IMR-90 (cell line): ENCODE results near the gene PLP1. TPM values are rescaled to one million over a fixed set of nuclear protein-coding genes. Genes with fewer than 3 reads are reported as not detected.

ENCODE experiments used
- ATAC-seq: fragments of 200-7000 bp; cut with Tn5 transposase; 2 replicates; pipeline ENCODE4 v1.9.1; 2020; ENCODE audit warnings: low read depth, mild to moderate bottlenecking, moderate library complexity
- BruUV-seq: library from RNA; stranded (reverse); fragments of 400-500 nt; replicated peaks from 2 replicates; lab custom pipeline; 2021; lab: Mats Ljungman, UMichigan
- CTCF ChIA-PET: fragments of 300-600 bp; formaldehyde crosslinking; extraction: SDS; loops from one replicate; lab custom pipeline; 2021; ENCODE audit warnings: antibody characterized with exemption; lab: Yijun Ruan, JAX
- POLR2A ChIA-PET: fragments of 300-600 bp; sonication (Branson Sonifier 250); formaldehyde crosslinking; loops from one replicate; lab custom pipeline; 2022; ENCODE audit warnings: antibody characterized with exemption; ENCODE audit not compliant: unreplicated experiment; lab: Charles Lee
- DNase-seq: peaks from one replicate; pipeline ENCODE4 v3.0.0; 2013
- H2AFZ ChIP-seq: replicated peaks from 2 replicates; pipeline ENCODE3; 2013; ENCODE audit warnings: low read length, mild to moderate bottlenecking; ENCODE audit not compliant: poor library complexity
- H2AK5ac ChIP-seq: 2 replicates; pipeline ENCODE4 v1.6.1; 2013; ENCODE audit warnings: low read depth, low read length, inconsistent platforms
- H2AK9ac ChIP-seq: replicated peaks from 2 replicates; pipeline ENCODE3; 2013; ENCODE audit warnings: mild to moderate bottlenecking, low read depth, low read length, moderate library complexity; ENCODE audit not compliant: poor library complexity
- H2BK120ac ChIP-seq: 2 replicates; pipeline ENCODE4 v1.6.1; 2013; ENCODE audit warnings: low read depth, low read length, inconsistent platforms
- H2BK15ac ChIP-seq: 3 replicates; pipeline ENCODE4 v1.6.1; 2013; ENCODE audit warnings: low read depth, low read length, inconsistent platforms
- H2BK20ac ChIP-seq: 2 replicates; pipeline ENCODE4 v1.6.1; 2013; ENCODE audit warnings: low read depth, mild to moderate bottlenecking, inconsistent platforms, low read length, moderate library complexity
- H2BK5ac ChIP-seq: 2 replicates; pipeline ENCODE4 v1.6.1; 2013; ENCODE audit warnings: mild to moderate bottlenecking, low read depth, low read length, inconsistent platforms; ENCODE audit not compliant: poor library complexity, severe bottlenecking
- H3K14ac ChIP-seq: replicated peaks from 2 replicates; pipeline ENCODE4 v1.6.1; 2013; ENCODE audit warnings: low read depth, low read length, inconsistent platforms
- H3K18ac ChIP-seq: 2 replicates; pipeline ENCODE4 v1.6.1; 2013; ENCODE audit warnings: low read depth, low read length, control low read depth
- H3K23ac ChIP-seq: 2 replicates; pipeline ENCODE4 v1.6.1; 2013; ENCODE audit warnings: low read depth, low read length, inconsistent platforms
- H3K27ac ChIP-seq: 2 replicates; pipeline ENCODE4 v1.5.1; 2013; ENCODE audit warnings: mild to moderate bottlenecking, control low read depth, low read length; ENCODE audit not compliant: insufficient read depth
- H3K27me3 ChIP-seq: 2 replicates; pipeline ENCODE4 v1.6.1; 2013; ENCODE audit warnings: low read length; ENCODE audit not compliant: control insufficient read depth, insufficient read depth
- H3K36me3 ChIP-seq: 2 replicates; pipeline ENCODE4 v1.6.1; 2013; ENCODE audit warnings: low read length, mixed read lengths; ENCODE audit not compliant: control insufficient read depth, insufficient read depth
- H3K4ac ChIP-seq: 2 replicates; pipeline ENCODE4 v1.6.1; 2013; ENCODE audit warnings: low read depth, low read length, inconsistent platforms
- H3K4me1 ChIP-seq: 2 replicates; pipeline ENCODE4 v1.6.1; 2013; ENCODE audit warnings: low read length, mixed read lengths; ENCODE audit not compliant: control insufficient read depth, insufficient read depth
- H3K4me2 ChIP-seq: 2 replicates; pipeline ENCODE4 v1.6.1; 2013; ENCODE audit warnings: low read depth, mild to moderate bottlenecking, control low read depth, low read length, moderate library complexity
- H3K4me3 ChIP-seq: 2 replicates; pipeline ENCODE4 v1.5.1; 2013; ENCODE audit warnings: low read depth, mild to moderate bottlenecking, control low read depth, low read length, moderate library complexity; ENCODE audit not compliant: insufficient read depth
- H3K56ac ChIP-seq: 2 replicates; pipeline ENCODE4 v1.6.1; 2013; ENCODE audit warnings: low read length, inconsistent platforms; ENCODE audit not compliant: insufficient read depth; ENCODE audit errors: extremely low read depth
- H3K79me1 ChIP-seq, 2 experiments: 2 replicates each; pipeline ENCODE4 v1.6.1; 2013; ENCODE audit warnings: low read length in 2 of 2, inconsistent platforms in 1 of 2, low read depth in 1 of 2
- H3K9ac ChIP-seq: 2 replicates; pipeline ENCODE4 v1.6.1; 2013; ENCODE audit warnings: low read depth, low read length, control low read depth
- H3K9me1 ChIP-seq: 2 replicates; pipeline ENCODE4 v1.6.1; 2013; ENCODE audit warnings: low read length, inconsistent platforms; ENCODE audit not compliant: insufficient read depth
- H3K9me3 ChIP-seq: 2 replicates; pipeline ENCODE4 v1.6.1; 2013; ENCODE audit warnings: low read length; ENCODE audit not compliant: control insufficient read depth, insufficient read depth
- H4K20me1 ChIP-seq: 2 replicates; pipeline ENCODE4 v1.6.1; 2013; ENCODE audit warnings: low read length, inconsistent platforms; ENCODE audit not compliant: insufficient read depth
- H4K5ac ChIP-seq: 2 replicates; pipeline ENCODE4 v1.6.1; 2013; ENCODE audit warnings: mild to moderate bottlenecking, low read depth, low read length, control low read depth
- H4K8ac ChIP-seq, 2 experiments: 2 replicates each; pipeline ENCODE4 v1.6.1; 2013; ENCODE audit warnings: low read depth in 2 of 2, low read length in 2 of 2, control low read depth in 1 of 2, inconsistent platforms in 1 of 2
- H4K91ac ChIP-seq: 2 replicates; pipeline ENCODE4 v1.6.1; 2013; ENCODE audit warnings: low read depth, low read length, inconsistent platforms; ENCODE audit not compliant: insufficient read depth
- BHLHE40 ChIP-seq: fragments of 150-350 bp; IDR thresholded peaks from 2 replicates; pipeline ENCODE4 v1.6.1; 2016; ENCODE audit warnings: mild to moderate bottlenecking, low read depth, low read length
- CEBPB ChIP-seq: IDR thresholded peaks from 2 replicates; pipeline ENCODE4 v1.6.1; 2012; ENCODE audit warnings: low read depth, low read length, improper control_type of control experiment
- CHD1 ChIP-seq: IDR thresholded peaks from 2 replicates; pipeline ENCODE4 v1.6.1; 2012; ENCODE audit warnings: low read depth, low read length, improper control_type of control experiment
- FOS ChIP-seq: fragments of 150-350 bp; IDR thresholded peaks from 2 replicates; pipeline ENCODE4 v1.6.1; 2016; ENCODE audit warnings: low read depth, low read length
- MAFK ChIP-seq: IDR thresholded peaks from 2 replicates; pipeline ENCODE4 v1.6.1; 2012; ENCODE audit warnings: low read depth, low read length, improper control_type of control experiment
- MAZ ChIP-seq: IDR thresholded peaks from 2 replicates; pipeline ENCODE4 v1.6.1; 2012; ENCODE audit warnings: low read depth, mild to moderate bottlenecking, low read length, improper control_type of control experiment, moderate library complexity, borderline replicate concordance
- MXI1 ChIP-seq: IDR thresholded peaks from 2 replicates; pipeline ENCODE4 v1.6.1; 2012; ENCODE audit warnings: low read depth, mild to moderate bottlenecking, low read length, moderate library complexity, borderline replicate concordance
- NFE2L2 ChIP-seq: fragments of 150-350 bp; IDR thresholded peaks from 2 replicates; pipeline ENCODE4 v1.6.1; 2016; ENCODE audit warnings: low read depth, mild to moderate bottlenecking, low read length
- POLR2A ChIP-seq: IDR thresholded peaks from 2 replicates; pipeline ENCODE4 v1.6.1; 2012; ENCODE audit warnings: mild to moderate bottlenecking, low read depth, low read length
- RAD21 ChIP-seq: IDR thresholded peaks from 2 replicates; pipeline ENCODE4 v1.6.1; 2012; ENCODE audit warnings: low read length, improper control_type of control experiment
- RCOR1 ChIP-seq: IDR thresholded peaks from 2 replicates; pipeline ENCODE4 v1.6.1; 2012; ENCODE audit warnings: mild to moderate bottlenecking, low read length, improper control_type of control experiment; ENCODE audit not compliant: insufficient replicate concordance
- RFX5 ChIP-seq: IDR thresholded peaks from 2 replicates; pipeline ENCODE4 v1.8.0; 2012; ENCODE audit warnings: low read depth, mild to moderate bottlenecking, low read length, moderate library complexity
- SMC3 ChIP-seq: fragments of 150-350 bp; IDR thresholded peaks from 2 replicates; pipeline ENCODE4 v1.6.1; 2016; ENCODE audit warnings: low read depth, mild to moderate bottlenecking, antibody characterized with exemption, low read length, moderate library complexity
- WGBS, 2 experiments: methylation state at CpG; one replicate each; pipeline versions ENCODE4 v1.1.5 to v1.1.7; 2013; ENCODE audit warnings: missing lambda C conversion rate in 2 of 2; ENCODE audit not compliant: insufficient read length in 1 of 2; ENCODE audit errors: extremely low coverage in 2 of 2; 5-methylcytosine and 5-hydroxymethylcytosine counted together
- dilution Hi-C: fragments of 300-500 bp; cut with HindIII; formaldehyde crosslinking; loops from one replicate; pipeline ENCODE4 v1.14.3; 2018; ENCODE audit warnings: low sequenced_read_pairs; ENCODE audit not compliant: unreplicated experiment
- in situ Hi-C: fragments of 300-500 bp; cut with MboI; formaldehyde crosslinking; loops from 3 replicates; pipeline ENCODE4 v1.14.3; 2019; ENCODE audit warnings: low sequenced_read_pairs, inconsistent platforms, mixed read lengths
- intact Hi-C: fragments of 100-400 bp; cut with micrococcal nuclease; formaldehyde crosslinking; loops from 2 replicates; pipeline ENCODE4 v1.10.0; 2022
- polyA plus RNA-seq, 3 experiments: library from polyadenylated mRNA; depleted of rRNA; stranded (reverse); fragments of >200 nt; gene quantifications; 2 replicates each; pipeline ENCODE4 v1.2.3, GENCODE V29; 2012; ENCODE audit warnings: low replicate concordance in 1 of 3
- total RNA-seq: library from RNA; depleted of rRNA; stranded (reverse); fragments of >200 nt; gene quantifications from 2 replicates; pipeline ENCODE4 v1.2.3, GENCODE V29; 2012
- TF ChIP-seq, protein P1 (sequence below): fragments of 150-350 bp; IDR thresholded peaks from 2 replicates; pipeline ENCODE4 v1.6.1; 2016; ENCODE audit warnings: low read depth, mild to moderate bottlenecking, low read length, moderate library complexity, borderline replicate concordance
- TF ChIP-seq, protein P2 (sequence below): fragments of 150-350 bp; IDR thresholded peaks from 2 replicates; pipeline ENCODE4 v1.6.1; 2017; ENCODE audit warnings: mild to moderate bottlenecking, antibody characterized with exemption, low read length, low read depth
- TF ChIP-seq, protein P3 (sequence below): conservative IDR thresholded peaks from 2 replicates; pipeline ENCODE4 v1.5.1; 2012; ENCODE audit warnings: mild to moderate bottlenecking, low read depth, low read length, improper control_type of control experiment

PLP1 gene
- total and polyA plus RNA-seq, 2 of the 4 experiments (the other 2 are of a cell fraction): 0.18 to 0.62 TPM

DNA sequence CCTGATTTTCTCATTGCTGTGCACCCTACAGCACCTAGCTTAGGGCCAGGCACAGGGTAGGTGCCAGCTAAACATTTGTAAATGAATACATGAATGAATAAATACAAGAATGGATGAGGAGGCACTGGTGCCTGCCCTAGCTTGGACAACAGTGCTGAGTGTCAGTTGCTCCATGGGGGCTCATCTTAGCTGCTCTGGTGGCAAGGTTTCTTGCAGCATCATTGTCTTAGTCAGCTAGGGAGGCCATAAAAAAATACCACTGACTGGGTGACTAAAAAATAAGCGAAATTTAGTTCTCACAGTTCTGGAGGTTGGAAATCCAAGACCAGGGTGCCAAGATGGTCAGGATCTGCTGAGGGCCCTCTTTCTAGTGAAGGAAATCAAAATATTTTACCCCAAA, 34.8 kb upstream of the PLP1 start:
- no peak overlapping the region for H2AK9ac ChIP-seq
- no CpG with 5 or more reads among the region's 1 CpG for WGBS, 2 experiments
- POLR2A ChIA-PET: no interaction called here

More for the DNA sequence above, 34.8 kb upstream of the PLP1 start:
- TF ChIP-seq BHLHE40: no peak
- TF ChIP-seq, protein P1, sequence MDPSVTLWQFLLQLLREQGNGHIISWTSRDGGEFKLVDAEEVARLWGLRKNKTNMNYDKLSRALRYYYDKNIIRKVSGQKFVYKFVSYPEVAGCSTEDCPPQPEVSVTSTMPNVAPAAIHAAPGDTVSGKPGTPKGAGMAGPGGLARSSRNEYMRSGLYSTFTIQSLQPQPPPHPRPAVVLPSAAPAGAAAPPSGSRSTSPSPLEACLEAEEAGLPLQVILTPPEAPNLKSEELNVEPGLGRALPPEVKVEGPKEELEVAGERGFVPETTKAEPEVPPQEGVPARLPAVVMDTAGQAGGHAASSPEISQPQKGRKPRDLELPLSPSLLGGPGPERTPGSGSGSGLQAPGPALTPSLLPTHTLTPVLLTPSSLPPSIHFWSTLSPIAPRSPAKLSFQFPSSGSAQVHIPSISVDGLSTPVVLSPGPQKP: no peak
- TF ChIP-seq RFX5: no peak
- no peak for TF ChIP-seq FOS
- TF ChIP-seq MXI1: no peak
- TF ChIP-seq, protein P2, sequence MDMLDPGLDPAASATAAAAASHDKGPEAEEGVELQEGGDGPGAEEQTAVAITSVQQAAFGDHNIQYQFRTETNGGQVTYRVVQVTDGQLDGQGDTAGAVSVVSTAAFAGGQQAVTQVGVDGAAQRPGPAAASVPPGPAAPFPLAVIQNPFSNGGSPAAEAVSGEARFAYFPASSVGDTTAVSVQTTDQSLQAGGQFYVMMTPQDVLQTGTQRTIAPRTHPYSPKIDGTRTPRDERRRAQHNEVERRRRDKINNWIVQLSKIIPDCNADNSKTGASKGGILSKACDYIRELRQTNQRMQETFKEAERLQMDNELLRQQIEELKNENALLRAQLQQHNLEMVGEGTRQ: no peak
- TF ChIP-seq CHD1: no peak
- no peak for TF ChIP-seq RAD21
- no peak for TF ChIP-seq MAZ
- no peak for TF ChIP-seq MAFK
- TF ChIP-seq CEBPB: no peak
- no peak for TF ChIP-seq RCOR1
- TF ChIP-seq NFE2L2: no peak
- TF ChIP-seq, protein P3, sequence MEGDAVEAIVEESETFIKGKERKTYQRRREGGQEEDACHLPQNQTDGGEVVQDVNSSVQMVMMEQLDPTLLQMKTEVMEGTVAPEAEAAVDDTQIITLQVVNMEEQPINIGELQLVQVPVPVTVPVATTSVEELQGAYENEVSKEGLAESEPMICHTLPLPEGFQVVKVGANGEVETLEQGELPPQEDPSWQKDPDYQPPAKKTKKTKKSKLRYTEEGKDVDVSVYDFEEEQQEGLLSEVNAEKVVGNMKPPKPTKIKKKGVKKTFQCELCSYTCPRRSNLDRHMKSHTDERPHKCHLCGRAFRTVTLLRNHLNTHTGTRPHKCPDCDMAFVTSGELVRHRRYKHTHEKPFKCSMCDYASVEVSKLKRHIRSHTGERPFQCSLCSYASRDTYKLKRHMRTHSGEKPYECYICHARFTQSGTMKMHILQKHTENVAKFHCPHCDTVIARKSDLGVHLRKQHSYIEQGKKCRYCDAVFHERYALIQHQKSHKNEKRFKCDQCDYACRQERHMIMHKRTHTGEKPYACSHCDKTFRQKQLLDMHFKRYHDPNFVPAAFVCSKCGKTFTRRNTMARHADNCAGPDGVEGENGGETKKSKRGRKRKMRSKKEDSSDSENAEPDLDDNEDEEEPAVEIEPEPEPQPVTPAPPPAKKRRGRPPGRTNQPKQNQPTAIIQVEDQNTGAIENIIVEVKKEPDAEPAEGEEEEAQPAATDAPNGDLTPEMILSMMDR: no peak
- no peak for TF ChIP-seq POLR2A
- TF ChIP-seq SMC3: no peak
- no peaks in the 10 kb centered on the region for H3K36me3 ChIP-seq
- H2AFZ ChIP-seq: no peak overlapping the region
- in situ Hi-C loops (no loop called here), dilution Hi-C loops (no loop called here), intact Hi-C loops (no loop called here)
- no peak overlapping the region for H2BK5ac ChIP-seq
- no peak overlapping the region for H4K8ac ChIP-seq
- no peak overlapping the region for H3K56ac ChIP-seq
- DNase-seq: no peak
- H3K27me3 ChIP-seq: peaks cover 10% of the 10 kb centered on the region
- no peaks in the 10 kb centered on the region for H3K9me1 ChIP-seq
- no peak overlapping the region for H2AK5ac ChIP-seq
- H3K4me1 ChIP-seq: no peaks in the 10 kb centered on the region
- no peak overlapping the region for H3K14ac ChIP-seq
- CTCF ChIA-PET: no interaction called here
- no peak overlapping the region for H2BK120ac ChIP-seq
- H3K9me3 ChIP-seq: no peaks in the 10 kb centered on the region
- ATAC-seq: no peak
- BruUV-seq: no TSS peak
- H2BK20ac ChIP-seq: no peak overlapping the region
- no peak overlapping the region for H3K27ac ChIP-seq
- no peak overlapping the region for H2BK15ac ChIP-seq
- no peaks in the 10 kb centered on the region for H3K79me1 ChIP-seq
- H4K91ac ChIP-seq: no peak overlapping the region
- H3K9ac ChIP-seq: no peak overlapping the region
- no peak overlapping the region for H3K4me2 ChIP-seq
- no peaks in the 10 kb centered on the region for H4K20me1 ChIP-seq
- H4K5ac ChIP-seq: no peak overlapping the region
- no peak overlapping the region for H3K4ac ChIP-seq
- no peak overlapping the region for H3K23ac ChIP-seq
- no peak overlapping the region for H3K4me3 ChIP-seq
- no peak overlapping the region for H3K18ac ChIP-seq
